HepG2 (cell line): Measurements from ENCODE around the gene PRDM7. TPM values are rescaled to one million over a fixed set of nuclear protein-coding genes. Genes with fewer than 3 reads are reported as not detected.

Source experiments
- ATF5 ChIP-seq: sonication (generic); formaldehyde crosslinking; IDR thresholded peaks from 2 replicates; pipeline ENCODE4 v1.4.0; 2020; ENCODE audit warnings: mild to moderate bottlenecking, low read depth, missing genetic modification reagents
- E2F1 ChIP-seq: sonication (generic); formaldehyde crosslinking; IDR thresholded peaks from 2 replicates; pipeline ENCODE4 v1.5.0; 2020; ENCODE audit warnings: missing genetic modification reagents
- FOXO4 ChIP-seq: sonication (generic); formaldehyde crosslinking; conservative IDR thresholded peaks from 2 replicates; pipeline ENCODE4 v1.8.1; 2023; ENCODE audit warnings: missing genetic modification reagents
- GLI4 ChIP-seq: sonication (generic); formaldehyde crosslinking; IDR thresholded peaks from 2 replicates; pipeline ENCODE4 v1.5.1; 2020; ENCODE audit warnings: missing genetic modification reagents, mild to moderate bottlenecking, moderate library complexity, borderline replicate concordance
- MEIS2 ChIP-seq: sonication (generic); formaldehyde crosslinking; IDR thresholded peaks from 2 replicates; pipeline ENCODE4 v1.9.0; 2021; ENCODE audit warnings: mild to moderate bottlenecking, missing genetic modification reagents
- NFAT5 ChIP-seq: sonication (generic); formaldehyde crosslinking; IDR thresholded peaks from 2 replicates; pipeline ENCODE4 v1.4.0; 2020; ENCODE audit warnings: missing genetic modification reagents
- RNF2 ChIP-seq: fragments of 450-650 bp; conservative IDR thresholded peaks from 2 replicates; pipeline ENCODE4 v1.6.1; 2016; ENCODE audit warnings: low read depth
- SIX1 ChIP-seq: sonication (generic); formaldehyde crosslinking; IDR thresholded peaks from 2 replicates; pipeline ENCODE4 v1.4.0; 2020; ENCODE audit warnings: missing genetic modification reagents, borderline replicate concordance
- TFE3 ChIP-seq: IDR thresholded peaks from 2 replicates; pipeline ENCODE4 v1.6.1; 2016
- ZBTB39 ChIP-seq: sonication (generic); formaldehyde crosslinking; IDR thresholded peaks from 2 replicates; pipeline ENCODE4 v1.5.0; 2020; ENCODE audit warnings: missing genetic modification reagents
- ZFYVE20 ChIP-seq: sonication (generic); formaldehyde crosslinking; IDR thresholded peaks from 2 replicates; pipeline ENCODE4 v1.8.0; 2023; ENCODE audit warnings: low read depth, mild to moderate bottlenecking, moderate library complexity, missing genetic modification reagents, borderline replicate concordance
- ZNF883 ChIP-seq: sonication (generic); formaldehyde crosslinking; IDR thresholded peaks from 2 replicates; pipeline ENCODE4 v1.5.1; 2020; ENCODE audit warnings: mild to moderate bottlenecking, missing genetic modification reagents; ENCODE audit errors: not compliant biosample characterization
- ZSCAN5A ChIP-seq: sonication (generic); formaldehyde crosslinking; IDR thresholded peaks from 2 replicates; pipeline ENCODE4 v1.8.0; 2022; ENCODE audit warnings: mild to moderate bottlenecking, missing genetic modification reagents, borderline replicate concordance
- polyA plus RNA-seq, 8 experiments: library from polyadenylated mRNA; depleted of rRNA in 3 of 8; stranded (reverse) in 7 of 8; unstranded in 1 of 8; fragments of >200 nt; fragmentation: Illumina TruSeq in 4 of 8; extraction: Trizol in 4 of 8; gene quantifications; 2 replicates each; pipeline versions ENCODE4 v1.2.1 to v1.2.3, GENCODE V29; 2011 to 2016; ENCODE audit warnings: low read depth in 4 of 8, missing spikeins in 1 of 8, mixed read lengths in 1 of 8; ENCODE audit not compliant: insufficient read depth in 1 of 8
- total RNA-seq, 5 experiments: library from RNA; depleted of rRNA; stranded (reverse); fragments of >200 nt; fragmentation: Illumina TruSeq; extraction: Trizol; gene quantifications; 2 replicates each; pipeline ENCODE4 v1.2.3, GENCODE V29; 2016; ENCODE audit warnings: low read depth in 1 of 5

The PRDM7 gene
- total and polyA plus RNA-seq, 2 of the 13 experiments (the other 11 are each of a cell fraction or from before 2014, with no cell fraction given), result not detected

GRCh38 chr16:90046971-90047713 lies 30.0 kb downstream of the PRDM7 start (continued):
- peak; percentile 56; the same call in 1 of the 2 replicates for TF ChIP-seq TFE3
- TF ChIP-seq RNF2, result 0 out of 2 replicates have a peak, but pooled peaks have one; percentile 28
- TF ChIP-seq ZBTB39 (CRISPR knock-in tag), result 0 out of 2 replicates have a peak, but pooled peaks have one; percentile 47
- no peak for TF ChIP-seq ZFYVE20 (CRISPR knock-in tag)
- no peak for TF ChIP-seq GLI4 (CRISPR knock-in tag)
- no peak for TF ChIP-seq ZNF883 (CRISPR knock-in tag)
- TF ChIP-seq E2F1 (CRISPR knock-in tag), result no peak; the same call in 1 of the 2 replicates
- TF ChIP-seq NFAT5 (CRISPR knock-in tag), result peak; percentile 39; the same call in 1 of the 2 replicates
- TF ChIP-seq MEIS2 (CRISPR knock-in tag), result 0 out of 2 replicates have a peak, but pooled peaks have one; percentile 28
- TF ChIP-seq FOXO4 (CRISPR knock-in tag), result no peak
- TF ChIP-seq SIX1 (CRISPR knock-in tag), result no peak
- no peak; the same call in 1 of the 2 replicates for TF ChIP-seq ATF5 (CRISPR knock-in tag)
- no peak for TF ChIP-seq ZSCAN5A
